GM12872 (cell line): ENCODE data around the gene CDC42.

Source experiments
- CTCF ChIP-seq: IDR thresholded peaks from 3 replicates; pipeline ENCODE4 v1.5.1; 2011; ENCODE audit warnings: low read depth, mild to moderate bottlenecking, low read length, moderate library complexity; ENCODE audit not compliant: insufficient read depth

CDC42 gene

DNA sequence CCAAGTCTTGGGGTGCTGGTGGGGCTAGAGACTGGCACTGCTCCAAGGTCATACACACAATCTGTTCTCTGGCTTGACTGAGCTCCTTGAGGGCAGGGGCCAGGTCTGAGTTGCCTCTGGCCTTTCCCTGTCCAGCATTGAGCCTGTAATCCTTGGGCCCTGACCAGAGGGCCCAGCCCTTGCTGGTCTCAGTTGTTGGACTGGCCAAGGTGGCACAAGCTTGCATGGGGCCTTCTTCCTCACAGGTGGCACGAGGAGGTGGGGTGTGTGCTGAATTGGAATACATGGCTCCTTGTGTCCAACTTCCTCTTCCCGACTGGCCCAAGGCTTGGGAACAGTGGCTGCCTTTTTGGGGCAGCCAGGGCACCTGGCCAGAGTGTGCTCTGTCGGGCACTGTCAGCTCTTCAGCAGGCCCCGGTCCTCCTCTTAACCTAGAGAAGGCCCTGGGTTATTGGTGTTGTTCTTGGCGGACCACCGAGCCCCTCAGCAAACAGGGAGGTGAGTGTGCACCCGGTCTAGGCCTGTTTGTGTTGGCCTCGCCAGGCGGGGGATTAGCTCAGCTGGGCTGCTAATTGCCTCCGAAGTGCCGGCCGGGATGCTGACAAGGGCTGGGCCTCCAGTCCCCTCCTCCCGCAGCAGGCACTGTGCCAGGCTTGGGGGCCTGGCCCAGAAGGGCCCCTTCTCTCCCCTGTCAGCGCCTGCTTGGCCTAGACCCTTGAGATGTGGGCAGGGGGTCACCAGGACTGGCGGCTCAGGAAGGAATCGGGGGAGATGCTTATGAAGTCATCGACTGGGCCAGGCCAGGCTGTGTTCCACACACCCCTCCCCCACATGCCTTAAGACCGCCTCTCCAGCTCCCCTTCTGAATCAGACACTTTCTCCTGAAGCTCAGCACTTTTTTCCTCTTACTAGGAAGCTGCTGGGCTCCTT, 61.8 kb downstream of the CDC42 start:
- TF ChIP-seq CTCF, result no peak

GRCh38 chr1:22115286-22115685, 62.8 kb downstream of the CDC42 start:
- no peak for TF ChIP-seq CTCF

- TF ChIP-seq CTCF, result no peak
These were observed 64.7 kb downstream of the CDC42 start for GRCh38 chr1:22117238-22117637.

DNA sequence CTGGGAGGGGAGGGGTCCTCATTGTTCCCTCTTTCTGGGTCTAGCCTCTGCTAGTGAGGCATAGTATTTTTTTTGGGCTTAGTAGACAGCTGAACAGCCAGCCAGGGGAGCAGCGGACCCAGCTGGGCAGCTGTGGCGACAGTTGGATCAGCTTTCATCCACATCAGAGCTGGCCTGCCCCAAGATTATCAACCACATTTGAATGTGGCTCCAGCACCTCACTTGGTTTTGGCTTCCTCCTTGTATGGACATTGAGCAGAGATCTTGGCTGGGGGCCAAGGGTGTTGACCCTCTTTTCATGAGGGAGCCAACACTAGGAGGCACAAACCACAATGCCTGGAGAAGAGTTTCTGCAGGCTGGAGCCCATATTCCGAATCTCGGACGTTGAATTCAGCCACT, 65.3 kb downstream of the CDC42 start:
- TF ChIP-seq CTCF, result no peak

DNA sequence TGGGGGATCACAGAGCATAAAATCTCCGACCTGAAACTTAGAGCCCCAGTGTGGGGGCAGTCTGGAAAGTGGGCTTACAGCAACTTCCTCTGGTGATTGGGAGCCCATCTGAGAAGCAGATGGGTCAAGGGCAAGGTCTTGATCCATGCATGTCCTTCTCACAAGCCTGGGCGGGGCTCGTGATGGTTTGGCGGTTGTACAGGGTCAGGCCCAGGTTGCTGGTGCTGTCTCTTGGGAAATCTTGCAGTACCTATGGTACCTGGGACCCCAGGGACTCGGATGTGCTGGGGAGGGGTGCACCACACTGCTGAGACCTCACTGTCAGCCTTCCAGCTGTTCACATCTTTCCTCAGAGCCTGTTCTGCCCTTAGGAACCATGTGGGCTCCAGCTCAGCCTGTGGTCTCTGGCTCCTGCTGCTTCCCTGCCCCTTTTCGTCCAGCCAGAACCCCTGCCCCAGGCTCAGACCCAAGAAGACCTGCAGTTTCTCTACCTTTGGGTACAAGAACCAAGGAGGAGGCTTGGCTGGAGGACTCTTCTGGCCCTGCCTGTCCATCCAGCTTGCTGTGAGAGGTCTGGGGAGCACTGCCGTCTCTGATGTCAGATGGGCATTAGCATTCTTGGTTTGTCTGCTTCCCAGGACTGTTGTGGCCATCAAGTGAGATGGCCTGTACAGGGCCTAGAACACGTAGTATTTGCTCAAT, 65.9 kb downstream of the CDC42 start:
- TF ChIP-seq CTCF, result no peak

GRCh38 chr1:22119626-22120468, 67.3 kb downstream of the CDC42 start:
- TF ChIP-seq CTCF, result no peak

GRCh38 chr1:22120469-22120790, 67.9 kb downstream of the CDC42 start:
- no peak for TF ChIP-seq CTCF
